Measurements from ENCODE around the gene MOSPD3. TPM values are rescaled to one million over a fixed set of nuclear protein-coding genes. Genes with fewer than 3 reads are reported as not detected.

MOSPD3 gene
- total RNA-seq, 1 donor = 5.1 TPM

- DNase-seq (ENCODE audit: insufficient read length, low spot score, missing footprints) = peak; percentile 93
- Histone ChIP-seq H2AFZ (ENCODE audit: low read length) (no peak overlapping the region), H3K36me3 (ENCODE audit: insufficient read depth, low read length) (peaks cover 39% of the 10 kb centered on the region), H3K79me2 (ENCODE audit: insufficient read depth, low read length) (peaks cover 47% of the 10 kb centered on the region), H4K20me1 (ENCODE audit: insufficient read depth, low read length) (peaks cover 41% of the 10 kb centered on the region), H3K4me2 (ENCODE audit: insufficient read depth, low read length) (peak overlapping the region; percentile 88), H3K4me3 (ENCODE audit: insufficient read depth, low read length) (peak overlapping the region; percentile 37), H3K4me1 (ENCODE audit: insufficient read depth, low read length) (peaks cover 23% of the 10 kb centered on the region), H3K27ac (ENCODE audit: low read depth, low read length) (peak overlapping the region; percentile 47), H3K9me3 (ENCODE audit: low read depth, low read length) (no peaks in the 10 kb centered on the region), H3K27me3 (ENCODE audit: insufficient read depth, low read length) (no peaks in the 10 kb centered on the region)
- no peak for TF ChIP-seq CTCF (IDR thresholded peaks at IDR 0.05; ENCODE audit: extremely low read depth, low read depth, low read length)
Observed at GRCh38 chr7:100583132-100584053, 28.9 kb upstream of the MOSPD3 start.

- H3K9me3 ChIP-seq (ENCODE audit: low read depth, low read length) = no peaks in the 10 kb centered on the region
- peak overlapping the region; percentile 77 for H3K27ac ChIP-seq (ENCODE audit: low read depth, low read length)
- peaks cover 41% of the 10 kb centered on the region for H4K20me1 ChIP-seq (ENCODE audit: insufficient read depth, low read length)
- peak overlapping the region; percentile 88 for H3K4me2 ChIP-seq (ENCODE audit: insufficient read depth, low read length)
- H3K79me2 ChIP-seq (ENCODE audit: insufficient read depth, low read length) = peaks cover 47% of the 10 kb centered on the region
- H2AFZ ChIP-seq (ENCODE audit: low read length) = no peak overlapping the region
- H3K27me3 ChIP-seq (ENCODE audit: insufficient read depth, low read length) = no peaks in the 10 kb centered on the region
- no peak for TF ChIP-seq CTCF (IDR thresholded peaks at IDR 0.05; ENCODE audit: extremely low read depth, low read depth, low read length)
- peaks cover 23% of the 10 kb centered on the region for H3K4me1 ChIP-seq (ENCODE audit: insufficient read depth, low read length)
- peak overlapping the region; percentile 91 for H3K4me3 ChIP-seq (ENCODE audit: insufficient read depth, low read length)
- peaks cover 33% of the 10 kb centered on the region for H3K36me3 ChIP-seq (ENCODE audit: insufficient read depth, low read length)
- DNase-seq (ENCODE audit: insufficient read length, low spot score, missing footprints) = peak; percentile 87
Observed at GRCh38 chr7:100584054-100584682, 28.2 kb upstream of the MOSPD3 start.

GRCh38 chr7:100584683-100585510, 27.4 kb upstream of the MOSPD3 start:
- peaks cover 37% of the 10 kb centered on the region for H4K20me1 ChIP-seq (ENCODE audit: insufficient read depth, low read length)
- peak overlapping the region; percentile 91 for H3K4me3 ChIP-seq (ENCODE audit: insufficient read depth, low read length)
- TF ChIP-seq CTCF (IDR thresholded peaks at IDR 0.05; ENCODE audit: extremely low read depth, low read depth, low read length) = no peak
- peak overlapping the region; percentile 88 for H3K4me2 ChIP-seq (ENCODE audit: insufficient read depth, low read length)
- H3K27ac ChIP-seq (ENCODE audit: low read depth, low read length) = peak overlapping the region; percentile 77
- H3K4me1 ChIP-seq (ENCODE audit: insufficient read depth, low read length) = peaks cover 23% of the 10 kb centered on the region
- no peaks in the 10 kb centered on the region for H3K27me3 ChIP-seq (ENCODE audit: insufficient read depth, low read length)
- DNase-seq (ENCODE audit: insufficient read length, low spot score, missing footprints) = peak; percentile 95
- H3K36me3 ChIP-seq (ENCODE audit: insufficient read depth, low read length) = peaks cover 28% of the 10 kb centered on the region
- no peaks in the 10 kb centered on the region for H3K9me3 ChIP-seq (ENCODE audit: low read depth, low read length)
- peaks cover 47% of the 10 kb centered on the region for H3K79me2 ChIP-seq (ENCODE audit: insufficient read depth, low read length)
- no peak overlapping the region for H2AFZ ChIP-seq (ENCODE audit: low read length)

Data from osteoblast (primary cell).